Ovary (tissue), 9 donors: Measurements from ENCODE around the gene SRRM2. TPM values are rescaled to one million over a fixed set of nuclear protein-coding genes. Genes with fewer than 3 reads are reported as not detected.
A peak's percentile ranks its signal among the peaks of the same experiment; 100 is the strongest.

Source experiments
- DNase-seq, 5 donors: peaks; one replicate each; pipeline ENCODE4 v3.0.0-alpha.2; 2019 to 2020
- H3K27ac ChIP-seq, 2 donors: fragments of 200-600 bp; one replicate each; pipeline versions ENCODE4 v1.5.1 to v1.8.0; 2019 to 2022
- H3K27me3 ChIP-seq: fragments of 200-600 bp; one replicate; pipeline ENCODE4 v1.8.0; 2022
- H3K36me3 ChIP-seq: fragments of 200-600 bp; sonication (generic); one replicate; pipeline ENCODE4 v1.5.1; 2019
- H3K4me1 ChIP-seq: one replicate; pipeline ENCODE4 v1.8.1; 2013; ENCODE audit warnings: mild to moderate bottlenecking, moderate library complexity; ENCODE audit not compliant: insufficient read depth
- H3K4me3 ChIP-seq: fragments of 200-600 bp; sonication (generic); one replicate; pipeline ENCODE4 v1.5.1; 2017
- H3K9me3 ChIP-seq, 2 donors: fragments of 200-600 bp in 1 of 2; sonication (generic) in 1 of 2; one replicate each; pipeline versions ENCODE4 v1.5.1 to v1.8.1; 2013 to 2019; ENCODE audit warnings: mild to moderate bottlenecking in 1 of 2, moderate library complexity in 1 of 2
- CTCF ChIP-seq, 3 donors: fragments of 450-650 bp in 2 of 3; fragments of 200-600 bp in 1 of 3; IDR thresholded peaks; one replicate each; pipeline versions ENCODE4 v1.5.1 to v1.8.0; 2016 to 2022; ENCODE audit warnings: antibody characterized with exemption in 3 of 3, mild to moderate bottlenecking in 1 of 3
- EP300 ChIP-seq: sonication (generic); formaldehyde crosslinking; IDR thresholded peaks from one replicate; pipeline ENCODE4 v1.6.1; 2017; ENCODE audit warnings: antibody characterized with exemption
- POLR2A ChIP-seq: fragments of 450-650 bp; IDR thresholded peaks from one replicate; pipeline ENCODE4 v1.6.1; 2017; ENCODE audit warnings: antibody characterized with exemption, mild to moderate bottlenecking, moderate library complexity
- WGBS, 3 donors: extraction: QIAGEN DNeasy Blood & Tissue Kit in 1 of 3; methylation state at CpG; one replicate each; pipeline versions ENCODE4 v1.1.5 to v1.1.7; 2013 to 2017; 5-methylcytosine and 5-hydroxymethylcytosine counted together
- intact Hi-C, 4 donors: fragments of 100-400 bp; cut with DNase I; formaldehyde crosslinking; loops; one replicate each; pipeline versions ENCODE4 v1.11.0 to v1.15.1; 2022 to 2023
- polyA plus RNA-seq, 2 donors: library from polyadenylated mRNA; stranded (reverse); fragments of 200-250 nt in 1 of 2; fragments of 350-450 nt in 1 of 2; fragmentation: Illumina TruSeq in 1 of 2; extraction: RNeasy Lipid Tissue Mini Kit (QIAGEN cat#74804) in 1 of 2; gene quantifications; one replicate each; pipeline ENCODE4 v1.2.3, GENCODE V29; 2013 to 2014
- total RNA-seq, 7 donors: library from RNA; depleted of rRNA in 2 of 7; stranded (reverse); fragments of >200 nt in 2 of 7; fragmentation: NEBNext Ultra II Directional in 3 of 7; extraction: Animal tissue kit (Norgen Biotek cat#: 25700) in 3 of 7; gene quantifications; one replicate each; pipeline versions ENCODE4 v1.1.0 to v1.2.4, GENCODE V29; 2016 to 2023
- donor health status: DM: no; HTN: no; CAD: no; lungs with moderate emphysema.
- donor health status: DM: no; HTN: no; CAD: no.
- donor health status: Bipolar disorder and iron deficiency.
- donor health status: DM: yes; HTN: yes; CAD: no.
- donor health status: DM: no; HTN: no; CAD: no.
- donor health status: DM: yes; HTN: yes; CAD: no.

Gene SRRM2
- total and polyA plus RNA-seq, 9 donors: 300 to 736 (median 524) TPM

- intact Hi-C loops: no loop called here
- DNase-seq: peak in 1 of 5 donors; percentile 29
- no peaks in the 10 kb centered on the region for H3K36me3 ChIP-seq
- H3K27ac ChIP-seq: no peak overlapping the region
- peaks cover 16% of the 10 kb centered on the region for H3K4me1 ChIP-seq
- H3K9me3 ChIP-seq: no peaks in the 10 kb centered on the region
- WGBS, 3 donors: 44 to 67% (median 52%) methylated on average over 7 of the region's 7 CpGs
- no peak for TF ChIP-seq EP300
- TF ChIP-seq CTCF (IDR thresholded peaks at IDR 0.05): no peak
- TF ChIP-seq POLR2A: no peak
- H3K27me3 ChIP-seq: no peaks in the 10 kb centered on the region
- no peak overlapping the region for H3K4me3 ChIP-seq
Observed at GRCh38 chr16:2774161-2774891, 21.9 kb downstream of the SRRM2 start.

GRCh38 chr16:2775131-2775716 is 22.8 kb downstream of the SRRM2 start:
- no peak overlapping the region for H3K4me3 ChIP-seq
- peaks cover 16% of the 10 kb centered on the region for H3K4me1 ChIP-seq
- intact Hi-C loops: no loop called here
- no peaks in the 10 kb centered on the region for H3K36me3 ChIP-seq
- no peaks in the 10 kb centered on the region for H3K27me3 ChIP-seq
- H3K9me3 ChIP-seq: no peaks in the 10 kb centered on the region
- TF ChIP-seq POLR2A: no peak
- no peak for TF ChIP-seq EP300
- no peak overlapping the region for H3K27ac ChIP-seq
- WGBS, 3 donors: 63 to 69% (median 69%) methylated on average over 7 of the region's 7 CpGs
- DNase-seq: peak in 1 of 5 donors; percentile 20

GRCh38 chr16:2775765-2776499 is 23.5 kb downstream of the SRRM2 start:
- Histone ChIP-seq H3K4me3 (peak overlapping the region; percentile 62), H3K27me3 (no peaks in the 10 kb centered on the region), H3K4me1 (peaks cover 16% of the 10 kb centered on the region), H3K36me3 (no peaks in the 10 kb centered on the region), H3K9me3 (no peaks in the 10 kb centered on the region), H3K27ac (no peak overlapping the region)
- 35 to 45% (median 42%) methylated on average over 11 of the region's 11 CpGs for WGBS, 3 donors
- intact Hi-C loops: no loop called here
- no peak for DNase-seq
- no peak for TF ChIP-seq CTCF (IDR thresholded peaks at IDR 0.05)
- no peak for TF ChIP-seq POLR2A
- no peak for TF ChIP-seq EP300

- H3K9me3 ChIP-seq: no peaks in the 10 kb centered on the region
- intact Hi-C loops: no loop called here
- peaks cover 16% of the 10 kb centered on the region for H3K4me1 ChIP-seq
- peak overlapping the region; percentile 62 for H3K4me3 ChIP-seq
- TF ChIP-seq POLR2A: no peak
- TF ChIP-seq CTCF (IDR thresholded peaks at IDR 0.05): no peak
- no peak for TF ChIP-seq EP300
- no peaks in the 10 kb centered on the region for H3K36me3 ChIP-seq
- WGBS, 3 donors: 0% methylated on average over 60 to 72 of the region's 72 CpGs
- DNase-seq: peak in 1 of 5 donors; percentile 42
- H3K27ac ChIP-seq: peak overlapping the region in 1 of 2 donors; percentile 11
- no peaks in the 10 kb centered on the region for H3K27me3 ChIP-seq
Observed at GRCh38 chr16:2776500-2777139, 24.2 kb downstream of the SRRM2 start.
